ENCODE results near the gene LPCAT3.

LPCAT3 gene

GRCh38 chr12:6998715-6999451 is 19.4 kb downstream of the LPCAT3 start:
- DNase-seq (ENCODE audit: low read depth): no peak

- DNase-seq (ENCODE audit: low read depth): no peak
Measured at GRCh38 chr12:6996040-6996441, 22.2 kb downstream of the LPCAT3 start.

- no peak for DNase-seq (ENCODE audit: low read depth)
Measured at GRCh38 chr12:6987956-6988553, 30.2 kb downstream of the LPCAT3 start.

- DNase-seq (ENCODE audit: low read depth): no peak
Measured at GRCh38 chr12:6982532-6982931, 35.7 kb downstream of the LPCAT3 start.

- no peak for DNase-seq (ENCODE audit: low read depth)
Measured at GRCh38 chr12:6981152-6982052, 36.9 kb downstream of the LPCAT3 start.

- no peak for DNase-seq (ENCODE audit: low read depth)
Measured at GRCh38 chr12:6980740-6981139, 37.5 kb downstream of the LPCAT3 start.

GRCh38 chr12:6980075-6980474 is 38.2 kb downstream of the LPCAT3 start:
- DNase-seq (ENCODE audit: low read depth): no peak

- DNase-seq (ENCODE audit: low read depth): no peak
Measured at GRCh38 chr12:6979453-6979852, 38.8 kb downstream of the LPCAT3 start.

GRCh38 chr12:6979021-6979420 is 39.3 kb downstream of the LPCAT3 start:
- DNase-seq (ENCODE audit: low read depth): no peak

- no peak for DNase-seq (ENCODE audit: low read depth)
Measured at GRCh38 chr12:6978611-6979011, 39.7 kb downstream of the LPCAT3 start.

GRCh38 chr12:6978188-6978587 is 40.1 kb downstream of the LPCAT3 start:
- no peak for DNase-seq (ENCODE audit: low read depth)

- DNase-seq (ENCODE audit: low read depth): no peak
Measured at GRCh38 chr12:6977653-6978052, 40.6 kb downstream of the LPCAT3 start.

- DNase-seq (ENCODE audit: low read depth): no peak
Measured at GRCh38 chr12:6975297-6976032, 42.8 kb downstream of the LPCAT3 start.

GRCh38 chr12:6974180-6974579 is 44.1 kb downstream of the LPCAT3 start:
- no peak for DNase-seq (ENCODE audit: low read depth)

- no peak for DNase-seq (ENCODE audit: low read depth)
Measured at GRCh38 chr12:6970096-6970527, 48.2 kb downstream of the LPCAT3 start.

GRCh38 chr12:6968426-6968825 is 49.9 kb downstream of the LPCAT3 start:
- DNase-seq (ENCODE audit: low read depth): no peak

- no peak for DNase-seq (ENCODE audit: low read depth)
Measured at GRCh38 chr12:6967651-6968100, 50.6 kb downstream of the LPCAT3 start.

GRCh38 chr12:6966351-6966750 is 51.9 kb downstream of the LPCAT3 start:
- no peak for DNase-seq (ENCODE audit: low read depth)

GRCh38 chr12:6965714-6966113 is 52.6 kb downstream of the LPCAT3 start:
- DNase-seq (ENCODE audit: low read depth): no peak

GRCh38 chr12:6965026-6965661 is 53.1 kb downstream of the LPCAT3 start:
- peak; percentile 69 for DNase-seq (ENCODE audit: low read depth)

- DNase-seq (ENCODE audit: low read depth): no peak
Measured at GRCh38 chr12:6964605-6965025, 53.7 kb downstream of the LPCAT3 start.
